Measurements from ENCODE around the gene NPHP4. TPM values are rescaled to one million over a fixed set of nuclear protein-coding genes. Genes with fewer than 3 reads are reported as not detected.

NPHP4 gene
- total RNA-seq, 1 experiment from 2014 or later = 16.8 TPM

GRCh38 chr1:5917591-5918274 is 74.5 kb downstream of the NPHP4 start:
- Mint-ChIP-seq H3K4me3 (no peak overlapping the region), H3K27ac (no peak overlapping the region), H3K4me1 (peaks cover 6% of the 10 kb centered on the region; the same call in 1 of the 2 replicates), H3K9me3 (no peaks in the 10 kb centered on the region), H3K27me3 (ENCODE audit: low read depth) (no peaks in the 10 kb centered on the region), H3K36me3 (no peaks in the 10 kb centered on the region)
- POLR2A ChIA-PET = no interaction called here
- TF ChIP-seq, protein P1, sequence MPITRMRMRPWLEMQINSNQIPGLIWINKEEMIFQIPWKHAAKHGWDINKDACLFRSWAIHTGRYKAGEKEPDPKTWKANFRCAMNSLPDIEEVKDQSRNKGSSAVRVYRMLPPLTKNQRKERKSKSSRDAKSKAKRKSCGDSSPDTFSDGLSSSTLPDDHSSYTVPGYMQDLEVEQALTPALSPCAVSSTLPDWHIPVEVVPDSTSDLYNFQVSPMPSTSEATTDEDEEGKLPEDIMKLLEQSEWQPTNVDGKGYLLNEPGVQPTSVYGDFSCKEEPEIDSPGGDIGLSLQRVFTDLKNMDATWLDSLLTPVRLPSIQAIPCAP (CRISPR knock-in tag; IDR thresholded peaks at IDR 0.05) = no peak
- TF ChIP-seq ZNF263 (CRISPR knock-in tag; IDR thresholded peaks at IDR 0.05; ENCODE audit: low read depth) = no peak
- TF ChIP-seq ZNF671 (CRISPR knock-in tag; IDR thresholded peaks at IDR 0.05) = no peak
- no peak for TF ChIP-seq EMX1 (CRISPR knock-in tag; IDR thresholded peaks at IDR 0.05)
- no peak for TF ChIP-seq HMGA2 (CRISPR knock-in tag; IDR thresholded peaks at IDR 0.05)
- TF ChIP-seq ATF2 (CRISPR knock-in tag; IDR thresholded peaks at IDR 0.05; ENCODE audit: borderline replicate concordance, low read depth) = no peak
- no peak for TF ChIP-seq MXD4 (CRISPR knock-in tag; IDR thresholded peaks at IDR 0.05; ENCODE audit: borderline replicate concordance)
- TF ChIP-seq TEAD4 (CRISPR knock-in tag; IDR thresholded peaks at IDR 0.05) = no peak
- TF ChIP-seq CTCF (IDR thresholded peaks at IDR 0.05) = no peak
- TF ChIP-seq IRF2 (CRISPR knock-in tag; IDR thresholded peaks at IDR 0.05; ENCODE audit: borderline replicate concordance, low read depth) = no peak
- DNase-seq (ENCODE audit: low spot score) (no peak), ATAC-seq (no peak)
- CTCF ChIA-PET = interaction anchor here (0.6 to 1.5 kb wide), 3 partner anchors 16 to 57 kb away, joined by 3 to 8 read pairs (median 5); no protein-coding TSS in a partner anchor

GRCh38 chr1:5917281-5917590 is 75.0 kb downstream of the NPHP4 start:
- no peaks in the 10 kb centered on the region for H3K36me3 Mint-ChIP-seq
- ATAC-seq = no peak
- TF ChIP-seq NR2C2 (CRISPR knock-in tag; IDR thresholded peaks at IDR 0.05) (no peak), OVOL2 (CRISPR knock-in tag; IDR thresholded peaks at IDR 0.05; ENCODE audit: borderline replicate concordance) (no peak), TCF7 (CRISPR knock-in tag; IDR thresholded peaks at IDR 0.05; ENCODE audit: low read depth) (no peak), SOX15 (CRISPR knock-in tag; IDR thresholded peaks at IDR 0.05) (no peak), FOXJ3 (CRISPR knock-in tag; IDR thresholded peaks at IDR 0.05; ENCODE audit: borderline replicate concordance) (no peak), E2F5 (CRISPR knock-in tag; IDR thresholded peaks at IDR 0.05) (no peak), FOXP4 (CRISPR knock-in tag; IDR thresholded peaks at IDR 0.05) (no peak), ZNF396 (CRISPR knock-in tag; IDR thresholded peaks at IDR 0.05; ENCODE audit: borderline replicate concordance) (no peak), SP1 (CRISPR knock-in tag; conservative IDR thresholded peaks at IDR 0.05) (no peak), IRF2 (CRISPR knock-in tag; IDR thresholded peaks at IDR 0.05; ENCODE audit: borderline replicate concordance, low read depth) (no peak), TEAD1 (CRISPR knock-in tag; IDR thresholded peaks at IDR 0.05) (no peak), SMAD4 (CRISPR knock-in tag; IDR thresholded peaks at IDR 0.05) (no peak)
- TF ChIP-seq, protein P1 (CRISPR knock-in tag; IDR thresholded peaks at IDR 0.05) = no peak
- TF ChIP-seq, protein P2, sequence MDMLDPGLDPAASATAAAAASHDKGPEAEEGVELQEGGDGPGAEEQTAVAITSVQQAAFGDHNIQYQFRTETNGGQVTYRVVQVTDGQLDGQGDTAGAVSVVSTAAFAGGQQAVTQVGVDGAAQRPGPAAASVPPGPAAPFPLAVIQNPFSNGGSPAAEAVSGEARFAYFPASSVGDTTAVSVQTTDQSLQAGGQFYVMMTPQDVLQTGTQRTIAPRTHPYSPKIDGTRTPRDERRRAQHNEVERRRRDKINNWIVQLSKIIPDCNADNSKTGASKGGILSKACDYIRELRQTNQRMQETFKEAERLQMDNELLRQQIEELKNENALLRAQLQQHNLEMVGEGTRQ (CRISPR knock-in tag; IDR thresholded peaks at IDR 0.05) = no peak
- TF ChIP-seq, protein P3, sequence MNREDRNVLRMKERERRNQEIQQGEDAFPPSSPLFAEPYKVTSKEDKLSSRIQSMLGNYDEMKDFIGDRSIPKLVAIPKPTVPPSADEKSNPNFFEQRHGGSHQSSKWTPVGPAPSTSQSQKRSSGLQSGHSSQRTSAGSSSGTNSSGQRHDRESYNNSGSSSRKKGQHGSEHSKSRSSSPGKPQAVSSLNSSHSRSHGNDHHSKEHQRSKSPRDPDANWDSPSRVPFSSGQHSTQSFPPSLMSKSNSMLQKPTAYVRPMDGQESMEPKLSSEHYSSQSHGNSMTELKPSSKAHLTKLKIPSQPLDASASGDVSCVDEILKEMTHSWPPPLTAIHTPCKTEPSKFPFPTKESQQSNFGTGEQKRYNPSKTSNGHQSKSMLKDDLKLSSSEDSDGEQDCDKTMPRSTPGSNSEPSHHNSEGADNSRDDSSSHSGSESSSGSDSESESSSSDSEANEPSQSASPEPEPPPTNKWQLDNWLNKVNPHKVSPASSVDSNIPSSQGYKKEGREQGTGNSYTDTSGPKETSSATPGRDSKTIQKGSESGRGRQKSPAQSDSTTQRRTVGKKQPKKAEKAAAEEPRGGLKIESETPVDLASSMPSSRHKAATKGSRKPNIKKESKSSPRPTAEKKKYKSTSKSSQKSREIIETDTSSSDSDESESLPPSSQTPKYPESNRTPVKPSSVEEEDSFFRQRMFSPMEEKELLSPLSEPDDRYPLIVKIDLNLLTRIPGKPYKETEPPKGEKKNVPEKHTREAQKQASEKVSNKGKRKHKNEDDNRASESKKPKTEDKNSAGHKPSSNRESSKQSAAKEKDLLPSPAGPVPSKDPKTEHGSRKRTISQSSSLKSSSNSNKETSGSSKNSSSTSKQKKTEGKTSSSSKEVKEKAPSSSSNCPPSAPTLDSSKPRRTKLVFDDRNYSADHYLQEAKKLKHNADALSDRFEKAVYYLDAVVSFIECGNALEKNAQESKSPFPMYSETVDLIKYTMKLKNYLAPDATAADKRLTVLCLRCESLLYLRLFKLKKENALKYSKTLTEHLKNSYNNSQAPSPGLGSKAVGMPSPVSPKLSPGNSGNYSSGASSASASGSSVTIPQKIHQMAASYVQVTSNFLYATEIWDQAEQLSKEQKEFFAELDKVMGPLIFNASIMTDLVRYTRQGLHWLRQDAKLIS (CRISPR knock-in tag; IDR thresholded peaks at IDR 0.05; ENCODE audit: borderline replicate concordance) = no peak

More at GRCh38 chr1:5917281-5917590, 75.0 kb downstream of the NPHP4 start:
- H3K27me3 Mint-ChIP-seq (ENCODE audit: low read depth) = no peaks in the 10 kb centered on the region
- H3K4me1 Mint-ChIP-seq = peaks cover 6% of the 10 kb centered on the region; the same call in 1 of the 2 replicates
- ChIA-PET CTCF (interaction anchor here (0.6 to 2.7 kb wide), 4 partner anchors 15 to 171 kb away, joined by 3 to 10 read pairs (median 6); no protein-coding TSS in a partner anchor), POLR2A (no interaction called here)
- no peak for DNase-seq (ENCODE audit: low spot score)
- no peak overlapping the region for H3K27ac Mint-ChIP-seq
- no peak overlapping the region for H3K4me3 Mint-ChIP-seq
- H3K9me3 Mint-ChIP-seq = no peaks in the 10 kb centered on the region
